ENCODE data around the gene SDK1.

SDK1 gene

GRCh38 chr7:3300651-3301448, at the start of gene SDK1:
SDK1 (plus strand) TSS chr7:3301252; CDS start chr7:3301587, 335 bp downstream.
- peak; percentile 94 for DNase-seq

- DNase-seq: no peak
Measured at GRCh38 chr7:3254718-3255117, 46.3 kb upstream of the SDK1 start.

- no peak for DNase-seq
Measured at GRCh38 chr7:3259711-3260400, 41.2 kb upstream of the SDK1 start.

- no peak for DNase-seq
Measured at GRCh38 chr7:3260401-3260715, 40.7 kb upstream of the SDK1 start.

GRCh38 chr7:3264693-3265339, 36.2 kb upstream of the SDK1 start:
- no peak for DNase-seq

GRCh38 chr7:3265388-3265787, 35.7 kb upstream of the SDK1 start:
- DNase-seq: no peak

- no peak for DNase-seq
Measured at GRCh38 chr7:3266240-3266639, 34.8 kb upstream of the SDK1 start.

GRCh38 chr7:3267966-3268690, 32.9 kb upstream of the SDK1 start:
- DNase-seq: no peak

GRCh38 chr7:3270362-3270761, 30.7 kb upstream of the SDK1 start:
- no peak for DNase-seq

- no peak for DNase-seq
Measured at GRCh38 chr7:3271298-3271697, 29.8 kb upstream of the SDK1 start.

- no peak for DNase-seq
Measured at GRCh38 chr7:3272691-3273141, 28.3 kb upstream of the SDK1 start.

- DNase-seq: no peak
Measured at GRCh38 chr7:3274131-3274530, 26.9 kb upstream of the SDK1 start.

GRCh38 chr7:3277604-3278572, 23.2 kb upstream of the SDK1 start:
- no peak for DNase-seq

- DNase-seq: no peak
Measured at GRCh38 chr7:3279147-3279818, 21.8 kb upstream of the SDK1 start.

- DNase-seq: no peak
Measured at GRCh38 chr7:3280445-3280844, 20.6 kb upstream of the SDK1 start.

- DNase-seq: no peak
Measured at GRCh38 chr7:3280946-3281656, 20.0 kb upstream of the SDK1 start.

GRCh38 chr7:3282457-3282856, 18.6 kb upstream of the SDK1 start:
- DNase-seq: no peak

GRCh38 chr7:3283130-3283704, 17.8 kb upstream of the SDK1 start:
- DNase-seq: no peak

GRCh38 chr7:3285652-3286051, 15.4 kb upstream of the SDK1 start:
- no peak for DNase-seq

GRCh38 chr7:3289996-3290395, 11.1 kb upstream of the SDK1 start:
- DNase-seq: no peak
